ENCODE measurements around the gene UBE2N.
"Not testable (repeated sequence)": the region's sequence is repeated elsewhere in the genome, so short reads cannot be mapped to it uniquely, and the experiment has no call there.

UBE2N gene

DNA sequence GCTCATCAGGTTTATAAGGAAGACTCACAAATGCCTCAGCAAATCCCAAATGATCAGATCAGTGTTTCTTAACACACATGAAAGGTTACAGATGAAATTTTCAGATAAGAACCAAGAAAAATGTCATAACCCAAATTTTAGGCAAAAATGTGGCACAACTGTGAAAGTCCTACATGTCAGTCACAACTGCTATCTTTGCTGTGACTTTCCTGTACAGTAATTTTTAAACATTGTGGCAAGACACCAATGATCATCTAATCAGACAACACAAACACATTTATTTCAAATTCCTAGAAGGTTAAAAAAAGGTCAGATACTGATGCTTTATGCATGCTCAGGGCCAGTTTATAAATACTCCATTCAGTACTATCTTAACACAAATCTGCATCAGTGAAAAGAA is 32.9 kb downstream of the UBE2N start:
- H3K27me3 Mint-ChIP-seq, result no peaks in the 10 kb centered on the region
- H3K9me3 Mint-ChIP-seq (ENCODE audit: low read depth), result no peaks in the 10 kb centered on the region
- peak overlapping the region; percentile 22 for H3K27ac Mint-ChIP-seq
- peaks cover 41% of the 10 kb centered on the region for H3K4me1 Mint-ChIP-seq (ENCODE audit: low read depth)
- H3K4me3 Mint-ChIP-seq, result no peak overlapping the region
- peaks cover 2% of the 10 kb centered on the region for H3K36me3 Mint-ChIP-seq

DNA sequence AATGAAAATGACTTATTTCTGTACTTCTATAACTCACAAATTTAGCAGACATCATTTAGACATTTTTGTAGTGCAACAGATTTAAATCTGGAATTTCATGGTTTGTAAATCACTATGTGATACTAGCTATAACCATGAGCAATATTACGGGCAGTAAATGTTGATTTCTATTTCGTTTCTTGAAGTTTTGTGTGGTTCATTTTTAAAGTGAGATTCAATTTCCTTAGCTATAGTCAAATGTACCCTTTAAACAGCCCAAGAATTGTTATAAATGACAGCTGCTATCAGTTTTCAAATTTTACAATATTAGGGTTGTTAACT is 33.8 kb downstream of the UBE2N start:
- Mint-ChIP-seq H3K27ac (peak overlapping the region; percentile 66), H3K36me3 (peaks cover 2% of the 10 kb centered on the region), H3K4me3 (no peak overlapping the region), H3K27me3 (no peaks in the 10 kb centered on the region), H3K4me1 (ENCODE audit: low read depth) (peaks cover 32% of the 10 kb centered on the region), H3K9me3 (ENCODE audit: low read depth) (no peaks in the 10 kb centered on the region)

DNA sequence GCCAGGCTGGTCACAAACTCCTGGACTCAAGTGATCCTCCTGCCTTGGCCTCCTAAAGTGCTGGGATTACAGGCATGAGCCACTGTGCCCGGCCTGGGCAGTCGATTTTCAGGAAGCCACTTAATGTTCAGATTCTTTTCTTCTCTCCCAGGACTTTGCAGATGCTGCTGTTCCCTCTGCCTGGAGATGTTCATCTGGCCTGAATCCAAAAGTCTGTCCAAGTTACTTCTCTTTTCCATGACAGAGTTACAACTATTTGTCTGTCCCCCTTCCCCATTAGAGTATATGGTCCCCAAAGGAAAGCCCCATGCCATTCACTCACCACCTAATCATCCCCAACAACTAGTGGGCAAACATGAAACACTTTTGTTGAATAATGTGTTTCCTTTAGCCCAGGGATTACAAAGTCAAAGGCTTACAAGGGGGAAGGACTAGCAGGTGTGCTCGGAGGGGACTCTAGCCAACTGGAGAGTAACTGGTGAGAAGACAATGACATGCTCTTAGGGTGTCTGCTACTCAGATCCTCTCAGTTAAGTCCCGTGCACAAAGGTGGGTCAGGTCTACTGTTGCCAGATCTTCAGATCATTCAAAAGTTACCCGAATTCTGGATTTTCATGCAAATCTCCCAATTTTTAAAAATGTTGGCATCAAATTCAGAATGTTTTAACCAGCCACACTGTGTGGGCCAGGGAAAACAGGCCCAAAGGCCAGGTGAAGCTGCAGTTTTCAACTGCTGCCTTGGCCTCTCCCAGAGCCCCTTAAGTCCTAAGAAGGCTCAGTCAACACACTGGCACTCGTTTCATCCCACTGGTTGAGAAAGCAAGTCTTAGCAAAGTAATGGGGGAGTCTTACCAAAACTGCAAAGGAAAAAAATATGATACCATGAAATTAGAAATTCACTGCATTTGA is 34.4 kb downstream of the UBE2N start:
- Mint-ChIP-seq H3K36me3 (peaks cover 2% of the 10 kb centered on the region), H3K27ac (peak overlapping the region; percentile 66), H3K9me3 (ENCODE audit: low read depth) (no peaks in the 10 kb centered on the region)

DNA sequence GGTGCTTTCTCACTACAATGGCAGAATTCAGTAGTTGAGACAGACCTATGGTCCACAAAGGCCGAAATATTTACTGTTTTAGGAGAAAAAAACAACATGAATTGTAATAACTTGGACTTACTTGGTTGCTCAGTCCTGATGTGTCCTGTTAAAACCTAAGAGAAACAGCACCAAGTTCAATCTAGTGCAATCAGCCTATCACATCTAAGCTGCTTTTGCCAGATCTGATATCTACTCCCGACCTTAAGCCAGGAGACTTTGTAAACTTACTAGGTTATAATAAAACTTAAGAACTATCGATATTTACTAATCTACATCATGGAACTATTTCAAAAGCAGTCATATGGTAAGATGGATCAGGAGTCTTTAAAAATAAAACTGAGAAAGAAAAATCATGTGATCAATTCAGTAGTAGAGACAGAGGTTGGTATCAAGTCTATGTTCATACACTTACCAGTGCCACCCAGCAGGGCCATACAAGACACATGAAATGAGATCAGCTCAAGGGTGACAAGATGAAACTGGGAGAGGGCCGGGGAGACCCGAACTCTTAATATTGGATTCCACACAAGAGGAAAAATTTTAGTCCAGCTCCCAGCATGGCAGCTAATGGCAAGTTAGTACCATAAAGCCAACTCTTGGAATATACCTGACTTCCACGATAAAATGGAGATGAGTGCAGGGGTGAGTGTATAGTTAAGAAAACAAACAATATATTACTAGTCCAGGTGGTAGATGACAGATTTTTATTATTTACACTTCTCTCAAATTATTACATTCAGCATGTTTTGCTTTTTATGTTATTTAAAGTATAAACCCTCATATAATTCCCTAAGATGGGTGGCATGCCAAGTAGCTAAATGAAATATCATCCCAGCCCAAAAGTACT is 36.5 kb downstream of the UBE2N start:
- Mint-ChIP-seq H3K27ac (peak overlapping the region; percentile 46), H3K36me3 (peaks cover 2% of the 10 kb centered on the region), H3K4me1 (ENCODE audit: low read depth) (peaks cover 11% of the 10 kb centered on the region)

More for the DNA sequence above, 34.4 kb downstream of the UBE2N start:
- H3K4me1 Mint-ChIP-seq (ENCODE audit: low read depth), result peaks cover 30% of the 10 kb centered on the region
- no peak overlapping the region for H3K4me3 Mint-ChIP-seq
- no peaks in the 10 kb centered on the region for H3K27me3 Mint-ChIP-seq

DNA sequence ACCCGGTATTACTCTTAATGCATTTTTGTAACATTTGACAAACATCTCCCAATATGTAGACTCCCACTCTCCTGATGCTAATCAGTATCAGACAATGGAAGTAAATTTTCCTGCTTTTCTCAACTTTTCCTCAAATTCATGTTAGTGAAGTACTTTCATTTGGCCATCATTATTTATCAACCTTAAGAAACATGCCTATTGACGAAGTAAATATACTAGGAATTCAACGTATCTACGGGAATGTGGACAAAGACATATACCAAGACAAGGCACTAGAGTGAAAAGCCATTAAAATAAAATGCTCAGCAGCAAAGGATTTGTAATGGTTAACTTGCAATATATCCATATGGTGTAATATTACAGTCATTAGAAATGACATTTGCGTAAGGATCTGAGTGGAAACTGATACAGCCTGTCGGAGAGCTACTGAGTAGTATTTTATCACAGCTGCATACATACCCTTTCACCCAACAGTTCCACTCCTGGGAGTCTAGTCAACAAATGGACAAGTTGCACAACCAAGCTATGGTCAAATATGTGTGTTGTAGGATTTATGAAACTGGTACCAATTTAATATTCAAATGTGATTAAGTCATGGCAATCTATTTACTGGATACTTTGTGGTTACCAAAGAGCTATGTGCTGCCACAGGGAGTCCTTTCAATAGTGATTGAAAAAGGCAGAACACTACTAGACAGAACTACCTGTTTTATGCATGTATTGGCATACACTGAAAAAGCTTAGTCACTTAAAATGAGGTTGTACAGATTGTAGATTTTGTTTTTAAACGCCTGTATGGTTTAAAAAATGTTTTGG is 37.6 kb downstream of the UBE2N start:
- no peak overlapping the region for H3K4me3 Mint-ChIP-seq
- H3K36me3 Mint-ChIP-seq, result peaks cover 2% of the 10 kb centered on the region
- no peaks in the 10 kb centered on the region for H3K27me3 Mint-ChIP-seq
- H3K4me1 Mint-ChIP-seq (ENCODE audit: low read depth), result peaks cover 11% of the 10 kb centered on the region
- no peaks in the 10 kb centered on the region for H3K9me3 Mint-ChIP-seq (ENCODE audit: low read depth)
- peak overlapping the region; percentile 55 for H3K27ac Mint-ChIP-seq

More for the DNA sequence above, 36.5 kb downstream of the UBE2N start:
- H3K27me3 Mint-ChIP-seq, result no peaks in the 10 kb centered on the region
- no peak overlapping the region for H3K4me3 Mint-ChIP-seq
- H3K9me3 Mint-ChIP-seq (ENCODE audit: low read depth), result no peaks in the 10 kb centered on the region

DNA sequence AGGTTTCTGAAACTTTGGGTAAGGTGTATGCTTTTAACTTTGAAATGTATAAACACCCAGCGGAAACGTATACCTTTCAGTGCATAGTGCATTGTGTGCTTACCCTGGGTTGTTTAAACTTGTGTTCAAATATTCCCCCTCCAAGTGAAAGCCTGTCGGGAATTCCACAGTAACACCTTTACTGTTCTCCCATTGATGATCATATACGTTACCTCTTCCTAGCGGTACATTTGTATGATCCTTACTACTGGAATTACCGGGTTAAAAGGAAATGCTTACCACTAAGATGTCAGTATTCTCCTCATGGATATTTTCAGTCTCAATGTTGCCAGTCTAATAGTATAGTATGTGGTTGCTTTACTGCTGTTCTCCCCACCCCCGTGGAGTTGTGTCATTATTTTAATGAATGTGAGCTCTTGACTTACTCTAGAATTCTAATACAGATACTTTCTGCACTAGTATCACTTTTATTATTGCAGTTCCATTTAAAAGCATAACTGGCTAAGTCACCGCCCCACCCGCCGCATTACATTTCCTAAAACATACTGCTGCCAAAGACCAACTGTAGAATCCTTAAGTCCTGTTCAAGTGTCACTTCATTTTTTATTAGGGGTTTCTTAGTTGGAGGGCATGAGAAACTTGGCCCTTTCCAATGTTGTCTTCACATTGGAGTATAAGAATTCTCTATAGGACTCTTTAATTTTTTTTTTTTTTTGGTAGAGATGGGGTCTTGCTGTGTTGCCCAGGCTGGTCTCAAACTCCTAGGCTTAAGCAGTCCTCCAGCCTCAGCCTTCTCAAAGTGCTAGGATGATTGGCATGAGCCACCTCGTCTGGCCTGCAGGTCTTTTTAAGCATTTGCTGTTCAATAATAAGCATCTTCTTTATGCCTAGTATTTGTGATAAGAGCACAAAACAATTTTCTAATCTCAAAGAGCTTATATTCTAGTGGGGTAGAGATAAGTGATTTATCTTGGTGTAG is 39.1 kb downstream of the UBE2N start:
- Mint-ChIP-seq H3K4me1 (ENCODE audit: low read depth) (peaks cover 5% of the 10 kb centered on the region), H3K27me3 (no peaks in the 10 kb centered on the region), H3K27ac (peak overlapping the region; percentile 66), H3K4me3 (no peak overlapping the region), H3K36me3 (peaks cover 4% of the 10 kb centered on the region), H3K9me3 (ENCODE audit: low read depth) (no peaks in the 10 kb centered on the region)

DNA sequence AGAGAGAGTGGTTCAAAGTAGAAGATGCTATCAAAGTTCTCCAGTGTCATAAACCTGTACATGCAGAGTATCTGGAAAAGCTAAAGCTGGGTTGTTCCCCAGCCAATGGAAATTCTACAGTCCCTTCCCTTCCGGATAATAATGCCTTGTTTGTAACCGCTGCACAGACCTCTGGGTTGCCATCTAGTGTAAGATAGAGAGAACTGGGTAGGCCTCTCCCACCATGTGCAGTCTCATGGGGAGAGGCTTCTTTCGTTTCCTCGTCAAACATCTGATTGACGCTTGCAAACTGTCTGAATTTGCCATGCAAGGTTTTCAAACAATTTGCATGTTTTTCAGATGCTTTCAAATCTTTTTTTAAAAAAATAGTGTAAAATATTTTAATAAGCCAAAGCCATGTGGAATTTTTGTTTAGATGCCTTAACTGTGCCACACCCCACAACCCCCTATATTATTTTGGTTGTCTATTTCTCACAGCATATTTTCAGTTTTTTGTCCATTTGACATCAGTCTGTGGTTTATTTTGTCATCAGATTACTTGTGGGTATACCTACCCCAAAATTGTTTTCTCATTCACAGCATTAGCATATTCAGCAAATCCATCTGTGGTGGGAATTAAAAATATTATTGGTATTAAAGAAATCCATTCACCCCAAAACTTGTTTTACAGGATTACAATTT is 42.4 kb downstream of the UBE2N start:
- H3K27ac Mint-ChIP-seq, H3K36me3 Mint-ChIP-seq: not testable (repeated sequence)

DNA sequence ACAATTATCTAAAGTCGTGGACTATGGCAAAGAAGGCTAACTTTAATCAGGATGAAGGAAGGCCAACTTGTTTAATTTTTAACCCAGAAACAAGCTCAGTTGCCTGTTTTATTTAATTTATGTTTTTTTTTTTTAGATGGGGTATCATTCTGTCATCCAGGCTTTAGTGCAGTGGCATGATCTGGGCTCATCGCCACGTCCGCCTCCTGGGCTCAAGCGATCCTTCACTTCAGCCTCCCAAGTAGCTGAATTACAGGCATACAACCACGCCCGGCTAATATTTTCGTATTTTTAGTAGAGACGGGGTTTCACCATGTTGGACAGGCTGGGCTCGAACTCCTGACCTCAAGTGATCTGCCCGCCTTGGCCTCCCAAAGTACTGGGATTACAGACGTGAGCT is 44.3 kb downstream of the UBE2N start:
- no peak overlapping the region for H3K27ac Mint-ChIP-seq
- no peak overlapping the region for H3K4me3 Mint-ChIP-seq
- peaks cover 6% of the 10 kb centered on the region for H3K4me1 Mint-ChIP-seq (ENCODE audit: low read depth)
- peaks cover 3% of the 10 kb centered on the region for H3K36me3 Mint-ChIP-seq
- H3K27me3 Mint-ChIP-seq, result no peaks in the 10 kb centered on the region
- no peaks in the 10 kb centered on the region for H3K9me3 Mint-ChIP-seq (ENCODE audit: low read depth)

More for the DNA sequence above, 42.4 kb downstream of the UBE2N start:
- not testable (repeated sequence) for H3K27me3 Mint-ChIP-seq; H3K4me1 Mint-ChIP-seq (ENCODE audit: low read depth); H3K9me3 Mint-ChIP-seq (ENCODE audit: low read depth); H3K4me3 Mint-ChIP-seq

DNA sequence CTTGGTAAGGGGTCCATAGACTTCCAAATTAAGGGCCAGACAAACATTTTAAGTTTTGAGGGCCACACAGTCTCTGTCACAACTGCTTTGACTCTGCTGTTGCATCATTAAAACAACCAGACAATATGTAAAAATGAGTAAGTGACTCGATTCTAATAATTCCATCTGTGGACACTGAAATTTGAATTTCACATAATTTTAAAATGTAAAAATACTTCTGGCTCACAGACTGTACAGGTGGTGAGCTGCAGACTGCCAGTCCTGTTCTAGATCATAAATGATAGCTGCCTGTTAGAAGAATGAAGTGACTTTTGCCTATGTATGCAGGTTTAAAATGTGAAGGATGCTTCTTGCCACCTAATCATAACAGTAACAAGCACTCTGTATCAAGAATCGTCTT is 48.3 kb downstream of the UBE2N start:
- no peaks in the 10 kb centered on the region for H3K9me3 Mint-ChIP-seq (ENCODE audit: low read depth)
- peaks cover 3% of the 10 kb centered on the region for H3K36me3 Mint-ChIP-seq
- no peak overlapping the region for H3K4me3 Mint-ChIP-seq
- H3K27ac Mint-ChIP-seq, result no peak overlapping the region
- H3K27me3 Mint-ChIP-seq, result no peaks in the 10 kb centered on the region
- peaks cover 29% of the 10 kb centered on the region for H3K4me1 Mint-ChIP-seq (ENCODE audit: low read depth)

DNA sequence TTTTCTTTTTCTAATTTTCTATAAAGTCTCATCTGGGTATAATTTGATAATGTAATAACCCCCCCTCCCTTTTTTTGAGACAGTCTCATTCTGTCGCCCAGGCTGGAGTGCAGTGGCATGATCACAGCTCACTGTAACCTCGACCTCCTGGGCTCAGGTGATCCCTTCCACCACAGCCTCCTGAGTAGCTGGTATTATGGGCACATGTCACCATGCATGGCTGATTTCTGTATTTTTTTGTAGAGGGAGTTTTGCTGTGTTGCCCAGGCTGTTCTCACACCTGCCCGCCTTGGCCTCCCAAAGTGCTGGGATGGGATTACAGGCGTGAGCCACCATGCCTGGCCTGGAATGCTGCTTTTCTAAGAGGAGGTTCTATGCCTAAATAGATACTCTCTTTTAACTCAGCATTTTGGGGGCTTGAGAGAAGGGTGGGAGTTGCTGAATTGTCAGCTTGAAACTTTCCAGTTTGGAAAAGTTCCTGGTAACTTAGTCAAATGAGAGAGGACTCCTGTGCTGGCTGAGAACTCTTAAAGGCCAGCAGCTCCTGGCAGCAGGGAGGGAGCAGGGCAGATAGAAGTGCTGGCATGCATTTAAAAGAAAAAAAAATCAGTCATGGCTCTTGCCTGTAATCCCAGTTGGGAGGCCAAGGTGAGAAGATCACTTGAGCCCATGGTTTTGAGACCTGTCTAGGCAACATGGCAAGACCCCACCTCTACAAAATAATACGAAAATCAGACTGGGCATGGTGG is 51.0 kb downstream of the UBE2N start:
- peaks cover 8% of the 10 kb centered on the region for H3K36me3 Mint-ChIP-seq
- peaks cover 45% of the 10 kb centered on the region for H3K4me1 Mint-ChIP-seq (ENCODE audit: low read depth)
- H3K27me3 Mint-ChIP-seq, result no peaks in the 10 kb centered on the region
- H3K4me3 Mint-ChIP-seq, result no peak overlapping the region
- no peaks in the 10 kb centered on the region for H3K9me3 Mint-ChIP-seq (ENCODE audit: low read depth)
- H3K27ac Mint-ChIP-seq, result no peak overlapping the region

DNA sequence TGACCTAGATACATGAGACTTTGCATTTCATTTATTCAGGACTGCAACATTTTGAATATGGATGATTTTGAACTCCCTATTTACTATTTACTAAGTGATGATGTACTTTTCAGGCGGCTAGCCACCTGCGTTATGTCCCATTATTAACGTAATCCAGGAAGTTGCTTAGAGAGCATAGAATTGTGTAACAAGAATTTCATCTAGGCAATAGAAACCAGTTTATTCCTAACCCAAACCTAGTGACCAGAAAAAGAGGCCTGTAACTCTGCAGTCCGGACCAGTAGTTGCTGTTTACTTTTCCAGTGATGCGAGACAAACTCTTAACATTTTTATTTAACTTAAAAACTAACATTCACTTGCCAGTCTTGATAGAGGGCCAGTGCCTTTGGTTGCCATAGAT is 51.7 kb downstream of the UBE2N start:
- peaks cover 14% of the 10 kb centered on the region for H3K36me3 Mint-ChIP-seq
- no peaks in the 10 kb centered on the region for H3K9me3 Mint-ChIP-seq (ENCODE audit: low read depth)
- peaks cover 50% of the 10 kb centered on the region for H3K4me1 Mint-ChIP-seq (ENCODE audit: low read depth)
- H3K4me3 Mint-ChIP-seq, result no peak overlapping the region
- H3K27ac Mint-ChIP-seq, result peak overlapping the region; percentile 16
- H3K27me3 Mint-ChIP-seq, result no peaks in the 10 kb centered on the region

DNA sequence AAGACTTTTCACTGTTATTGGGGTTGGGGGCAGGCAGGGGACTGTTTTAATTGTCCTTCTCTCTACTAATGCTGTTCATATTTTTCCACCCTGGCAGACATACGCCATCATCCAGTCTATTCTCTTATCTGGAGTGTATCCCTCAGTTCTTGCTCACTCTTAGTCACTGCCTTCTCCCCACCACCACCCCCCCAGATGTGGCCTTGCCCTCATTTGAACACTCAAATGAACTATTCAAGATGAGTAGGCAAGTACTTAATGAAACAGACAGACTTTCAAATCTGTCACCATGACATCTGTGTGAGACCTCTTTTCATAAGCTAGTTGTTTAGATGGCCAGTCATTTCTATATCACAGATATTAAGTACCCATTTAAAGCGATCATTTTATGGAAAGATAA is 54.0 kb downstream of the UBE2N start:
- Mint-ChIP-seq H3K9me3 (ENCODE audit: low read depth) (no peaks in the 10 kb centered on the region), H3K4me3 (peak overlapping the region; percentile 59), H3K4me1 (ENCODE audit: low read depth) (peaks cover 60% of the 10 kb centered on the region), H3K27ac (peak overlapping the region; percentile 92), H3K36me3 (peaks cover 15% of the 10 kb centered on the region), H3K27me3 (no peaks in the 10 kb centered on the region)

DNA sequence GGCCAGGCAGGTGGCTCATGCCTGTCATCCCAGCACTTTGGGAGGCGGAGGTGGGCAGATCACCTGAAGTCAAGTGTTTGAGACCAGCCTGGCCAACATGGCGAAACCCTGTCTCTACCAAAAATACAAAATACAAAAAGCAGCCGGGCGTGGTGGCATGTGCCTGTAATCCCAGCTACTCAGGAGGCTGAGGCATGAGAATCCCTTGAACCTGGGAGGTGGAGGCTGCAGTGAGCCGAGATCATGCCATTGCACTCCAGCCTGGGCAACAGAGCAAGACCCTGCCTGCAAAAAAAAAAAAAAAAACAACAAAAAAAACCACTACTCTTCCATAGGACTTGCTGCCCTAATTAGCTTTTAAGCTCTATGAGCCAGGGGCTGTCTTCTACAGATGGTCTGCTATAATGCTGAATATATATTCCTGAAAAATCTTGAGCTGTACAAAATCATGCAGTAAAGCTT is 59.7 kb downstream of the UBE2N start:
- H3K36me3 Mint-ChIP-seq, result peaks cover 12% of the 10 kb centered on the region
- H3K4me3 Mint-ChIP-seq, result peak overlapping the region; percentile 97
- not testable (repeated sequence) for H3K9me3 Mint-ChIP-seq (ENCODE audit: low read depth); H3K27me3 Mint-ChIP-seq
- peak overlapping the region; percentile 58 for H3K27ac Mint-ChIP-seq
- H3K4me1 Mint-ChIP-seq (ENCODE audit: low read depth), result peaks cover 54% of the 10 kb centered on the region
